T-helper 17 cell (primary cell): ENCODE results near the gene TRAPPC8. TPM values are rescaled to one million over a fixed set of nuclear protein-coding genes. Genes with fewer than 3 reads are reported as not detected.

Experiments used
- ATAC-seq: fragments of 150-1000 bp; cut with Tn5 transposase; 2 replicates; pipeline ENCODE4 v1.10.0; 2021; ENCODE audit warnings: mild to moderate bottlenecking, moderate library complexity
- DNase-seq, 3 donors: peaks; one replicate each; pipeline versions ENCODE4 v3.0.0 to v3.0.0-alpha.2; 2020 to 2021
- H3K9me3 ChIP-seq: one replicate; pipeline ENCODE4 v1.7.0; 2013; ENCODE audit warnings: low read length, mild to moderate bottlenecking; ENCODE audit not compliant: control insufficient read depth, poor library complexity, severe bottlenecking
- H3K27ac Mint-ChIP-seq: one replicate; pipeline ENCODE4 v1.8.0; 2022; ENCODE audit warnings: mild to moderate bottlenecking, moderate library complexity, mixed read lengths
- H3K27me3 Mint-ChIP-seq: one replicate; pipeline ENCODE4 v1.8.0; 2022; ENCODE audit warnings: mixed read lengths
- H3K36me3 Mint-ChIP-seq: one replicate; pipeline ENCODE4 v1.8.0; 2022; ENCODE audit warnings: low read depth, mixed read lengths
- H3K4me1 Mint-ChIP-seq: one replicate; pipeline ENCODE4 v1.8.0; 2022; ENCODE audit warnings: mild to moderate bottlenecking, mixed read lengths
- H3K4me3 Mint-ChIP-seq: one replicate; pipeline ENCODE4 v1.8.0; 2022; ENCODE audit warnings: mild to moderate bottlenecking, moderate library complexity, mixed read lengths
- total RNA-seq, 4 donors: library from RNA in 2 of 4; stranded (reverse) in 2 of 4; gene quantifications; one replicate each; pipeline ENCODE4 v1.2.3 and lab custom pipeline; 2022 to 2026

The TRAPPC8 gene
- total RNA-seq (10 to 100 TPM; 29.2 to 34.1 TPM), total RNA-seq (lab: John Stamatoyannopoulos, UW) (114 to 143 reads per million in 2 donors)

DNA sequence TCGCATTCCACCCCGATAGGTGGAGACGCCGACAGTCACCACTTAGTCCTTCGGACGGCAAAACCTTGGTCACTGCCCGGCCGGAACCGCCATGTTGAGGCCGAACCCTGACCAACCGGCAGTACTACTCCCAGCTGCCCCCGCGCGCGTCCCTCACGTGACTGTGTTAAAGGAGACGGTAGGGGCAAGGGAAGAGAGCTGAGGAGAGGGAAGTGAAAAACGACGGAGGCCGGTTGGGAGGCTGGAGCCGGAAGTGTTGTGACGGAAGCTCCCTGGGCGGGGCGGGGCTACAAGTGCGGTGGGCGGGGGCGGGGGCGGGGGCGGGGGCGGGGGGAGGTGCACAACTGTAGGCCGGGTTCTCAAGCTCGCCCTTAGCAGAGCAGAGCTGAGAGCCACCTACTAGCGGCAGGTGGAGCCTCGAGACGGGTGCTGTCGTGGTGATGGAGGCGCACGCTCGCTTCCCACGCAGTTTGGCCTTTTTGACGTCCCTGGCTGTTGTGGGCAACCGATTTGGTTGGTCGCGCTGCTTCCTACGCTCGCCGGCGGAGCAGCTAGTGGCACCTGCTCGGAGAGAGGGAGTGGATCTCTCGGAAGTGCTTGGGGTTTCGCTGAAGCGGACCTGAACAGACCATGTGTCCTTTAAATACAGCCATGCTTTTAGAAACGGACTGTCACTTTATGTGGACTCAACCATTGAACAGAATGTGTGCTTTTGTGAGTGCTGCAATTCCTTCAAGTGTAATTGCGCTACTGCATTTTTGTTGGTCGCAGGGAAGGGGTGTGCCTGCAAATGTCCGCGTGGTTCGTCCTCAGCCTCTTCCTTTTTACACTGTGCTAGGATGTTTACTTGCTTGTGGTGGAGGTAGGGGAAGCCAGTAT, at the start of gene TRAPPC8:
TRAPPC8 (minus strand) TSS at position 130 of the 879 bp plus-strand sequence. CDS start 364 bp downstream, outside the sequence.
- DNase-seq (peak; percentile 77 to 88 (median 81)), ATAC-seq (peak; percentile 88)
- peak within 1 kb of the TSS; percentile 98 for H3K4me3 Mint-ChIP-seq
- H3K9me3 ChIP-seq: no peaks in the 10 kb centered on the region
- H3K36me3 Mint-ChIP-seq: no peaks in the 10 kb centered on the region
- H3K27me3 Mint-ChIP-seq: no peaks in the 10 kb centered on the region
- H3K4me1 Mint-ChIP-seq: peaks cover 26% of the 10 kb centered on the region
- H3K27ac Mint-ChIP-seq: peak within 1 kb of the TSS; percentile 96

- H3K36me3 Mint-ChIP-seq: no peaks in the 10 kb centered on the region
- H3K27ac Mint-ChIP-seq: no peak overlapping the region
Observed at GRCh38 chr18:31990823-31991222, 47.9 kb upstream of the TRAPPC8 start.

GRCh38 chr18:31983976-31984375, 41.0 kb upstream of the TRAPPC8 start:
- peak overlapping the region; percentile 72 for H3K27ac Mint-ChIP-seq
- no peak for DNase-seq

More at GRCh38 chr18:31990823-31991222, 47.9 kb upstream of the TRAPPC8 start:
- Mint-ChIP-seq H3K4me1 (peaks cover 6% of the 10 kb centered on the region), H3K4me3 (no peak overlapping the region), H3K27me3 (no peaks in the 10 kb centered on the region)
- ATAC-seq: no peak
- H3K9me3 ChIP-seq: no peaks in the 10 kb centered on the region
- DNase-seq: no peak

GRCh38 chr18:31983020-31983419, 40.1 kb upstream of the TRAPPC8 start:
- H3K27me3 Mint-ChIP-seq: no peaks in the 10 kb centered on the region
- peaks cover 18% of the 10 kb centered on the region for H3K4me1 Mint-ChIP-seq
- no peaks in the 10 kb centered on the region for H3K9me3 ChIP-seq
- DNase-seq: no peak
- no peaks in the 10 kb centered on the region for H3K36me3 Mint-ChIP-seq
- ATAC-seq: no peak
- peak overlapping the region; percentile 72 for H3K27ac Mint-ChIP-seq
- no peak overlapping the region for H3K4me3 Mint-ChIP-seq

More at GRCh38 chr18:31983976-31984375, 41.0 kb upstream of the TRAPPC8 start:
- Mint-ChIP-seq H3K36me3 (no peaks in the 10 kb centered on the region), H3K27me3 (no peaks in the 10 kb centered on the region), H3K4me1 (peaks cover 18% of the 10 kb centered on the region), H3K4me3 (no peak overlapping the region)
- peak; percentile 28 for ATAC-seq
- H3K9me3 ChIP-seq: no peaks in the 10 kb centered on the region

DNA sequence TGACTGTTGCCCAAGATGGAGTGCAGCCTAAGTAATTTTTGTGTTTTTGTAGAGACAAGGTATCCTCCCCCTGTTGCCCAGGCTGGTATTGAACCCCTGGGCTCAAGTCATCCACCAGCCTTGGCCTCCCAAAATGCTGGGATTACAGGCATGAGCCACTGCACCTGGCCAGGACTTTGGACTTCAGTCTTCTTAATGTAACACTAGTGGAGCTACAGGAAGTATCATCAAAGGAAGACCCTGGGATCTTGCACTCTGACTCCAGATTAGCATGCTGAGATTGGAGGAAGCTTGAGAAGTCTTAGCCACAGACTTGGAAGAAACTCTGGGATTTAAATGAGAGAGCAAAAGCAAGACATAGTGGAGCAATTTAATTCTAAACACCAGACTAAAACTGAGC, 37.9 kb upstream of the TRAPPC8 start:
- Mint-ChIP-seq H3K4me1 (peaks cover 16% of the 10 kb centered on the region), H3K4me3 (no peak overlapping the region), H3K36me3 (no peaks in the 10 kb centered on the region), H3K27me3 (no peaks in the 10 kb centered on the region), H3K27ac (no peak overlapping the region)
- no peak for ATAC-seq
- DNase-seq: no peak
- H3K9me3 ChIP-seq: no peaks in the 10 kb centered on the region

DNA sequence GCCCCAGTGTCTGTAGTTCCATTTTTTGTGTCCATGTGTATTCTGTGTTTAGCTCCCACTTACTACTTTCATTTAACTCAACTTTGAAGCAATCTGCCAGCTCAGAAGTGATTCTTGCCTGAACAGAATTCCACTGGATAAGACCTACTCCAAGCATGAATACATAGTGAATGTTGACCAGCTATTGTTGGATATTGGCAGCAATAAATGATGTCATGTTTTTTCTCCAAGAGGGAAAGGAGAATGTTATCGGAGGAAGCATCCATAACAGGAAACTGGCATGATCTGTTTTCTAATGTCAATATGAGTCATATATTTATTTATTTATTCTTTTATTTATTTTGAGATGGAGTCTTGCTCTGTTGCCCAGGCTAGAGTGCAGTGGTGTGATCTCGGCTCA, 36.8 kb upstream of the TRAPPC8 start:
- DNase-seq (no peak), ATAC-seq (no peak)
- no peak overlapping the region for H3K4me3 Mint-ChIP-seq
- peaks cover 16% of the 10 kb centered on the region for H3K4me1 Mint-ChIP-seq
- no peaks in the 10 kb centered on the region for H3K36me3 Mint-ChIP-seq
- H3K27ac Mint-ChIP-seq: no peak overlapping the region
- no peaks in the 10 kb centered on the region for H3K9me3 ChIP-seq
- no peaks in the 10 kb centered on the region for H3K27me3 Mint-ChIP-seq

- no peaks in the 10 kb centered on the region for H3K27me3 Mint-ChIP-seq
- no peaks in the 10 kb centered on the region for H3K9me3 ChIP-seq
- DNase-seq (no peak), ATAC-seq (no peak)
- no peak overlapping the region for H3K4me3 Mint-ChIP-seq
- H3K27ac Mint-ChIP-seq: no peak overlapping the region
- peaks cover 11% of the 10 kb centered on the region for H3K4me1 Mint-ChIP-seq
- peaks cover 3% of the 10 kb centered on the region for H3K36me3 Mint-ChIP-seq
Observed at GRCh38 chr18:31978616-31979015, 35.7 kb upstream of the TRAPPC8 start.

DNA sequence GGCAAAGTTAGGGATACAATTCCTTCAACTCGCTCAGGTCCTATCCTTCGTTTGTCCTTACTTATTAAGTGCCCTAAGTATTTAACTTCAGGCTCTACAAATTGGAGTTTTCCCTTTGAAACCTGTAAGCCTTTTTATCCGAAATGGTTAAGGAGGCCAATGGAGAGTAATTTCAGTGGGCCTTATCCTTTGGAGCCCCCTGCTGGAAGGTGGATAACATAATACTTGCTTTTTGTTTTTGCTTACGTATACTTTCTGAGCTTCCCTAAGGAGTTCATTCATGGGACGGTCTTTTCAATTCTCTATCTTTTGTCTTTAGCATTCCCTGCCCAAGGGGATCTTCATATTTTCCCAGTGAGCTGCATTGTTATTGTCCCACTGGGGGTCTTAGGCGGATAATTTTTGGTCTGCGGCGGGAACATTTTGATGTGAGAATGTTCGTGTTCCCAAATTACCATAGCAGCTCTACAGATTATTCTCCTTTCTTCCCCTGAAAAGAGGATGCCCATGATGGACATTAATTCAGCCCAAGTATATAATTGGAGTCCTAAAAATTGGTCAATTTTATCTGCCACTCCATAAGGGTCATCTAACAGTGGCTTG, 34.4 kb upstream of the TRAPPC8 start:
- Mint-ChIP-seq H3K27ac (no peak overlapping the region), H3K27me3 (no peaks in the 10 kb centered on the region)
- DNase-seq: peak in 1 of 3 donors; percentile 21

DNA sequence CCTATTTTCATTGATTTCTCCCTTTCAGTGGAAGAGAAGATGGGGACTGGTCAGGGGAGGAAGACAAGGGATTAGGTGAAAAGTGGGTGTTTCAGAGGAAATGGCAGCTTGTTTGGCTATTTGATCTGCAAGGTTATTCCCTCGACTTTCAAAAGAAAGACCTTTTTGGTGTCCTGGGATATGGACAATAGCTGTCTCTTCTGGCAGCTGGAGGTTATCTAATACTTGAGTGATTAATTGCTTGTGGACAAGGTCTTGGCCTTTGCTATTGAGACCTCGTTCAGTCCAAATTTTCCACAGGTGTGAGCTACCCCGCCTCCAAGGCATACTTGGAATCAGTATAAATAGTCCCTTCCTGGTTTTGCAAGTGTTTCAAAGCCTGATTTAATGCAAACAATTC, 33.3 kb upstream of the TRAPPC8 start:
- peaks cover 3% of the 10 kb centered on the region for H3K36me3 Mint-ChIP-seq
- no peaks in the 10 kb centered on the region for H3K9me3 ChIP-seq
- DNase-seq (no peak), ATAC-seq (no peak)
- H3K27ac Mint-ChIP-seq: no peak overlapping the region
- H3K4me3 Mint-ChIP-seq: no peak overlapping the region
- H3K27me3 Mint-ChIP-seq: no peaks in the 10 kb centered on the region
- no peaks in the 10 kb centered on the region for H3K4me1 Mint-ChIP-seq

More for the DNA sequence above, 34.4 kb upstream of the TRAPPC8 start:
- Mint-ChIP-seq H3K4me1 (no peaks in the 10 kb centered on the region), H3K36me3 (peaks cover 3% of the 10 kb centered on the region), H3K4me3 (no peak overlapping the region)
- ATAC-seq: peak; percentile 52
- H3K9me3 ChIP-seq: no peaks in the 10 kb centered on the region

DNA sequence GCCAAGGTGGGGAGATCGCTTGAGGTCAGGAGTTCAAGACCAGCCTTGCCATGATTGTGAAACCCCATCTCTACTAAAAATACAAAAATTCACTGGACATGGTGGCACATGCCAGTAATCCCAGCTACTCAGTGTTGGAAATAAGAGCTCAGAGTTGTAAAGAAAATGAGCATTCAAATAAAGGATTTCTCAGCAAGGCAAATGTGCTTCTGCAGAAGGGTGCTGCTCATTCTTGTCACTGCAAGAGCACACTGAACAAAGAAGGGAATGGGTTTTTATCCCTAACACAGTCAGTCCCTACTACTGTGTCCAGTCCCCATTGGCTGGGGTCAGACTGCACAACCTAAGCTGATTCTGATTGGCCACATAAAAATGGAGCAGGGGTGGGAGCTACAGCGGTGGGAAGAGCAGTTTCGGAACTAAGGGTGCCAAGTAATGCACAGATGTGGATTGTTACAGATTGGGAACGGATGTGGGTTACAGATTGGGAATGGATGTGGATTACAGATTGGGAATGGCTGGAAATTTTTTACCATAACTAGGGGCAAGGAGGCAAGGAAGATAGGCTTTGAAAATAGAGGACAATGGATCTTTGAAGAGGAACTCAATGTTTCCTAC, 31.1 kb upstream of the TRAPPC8 start:
- Mint-ChIP-seq H3K27me3 (no peaks in the 10 kb centered on the region), H3K27ac (no peak overlapping the region), H3K4me3 (no peak overlapping the region), H3K36me3 (peaks cover 3% of the 10 kb centered on the region), H3K4me1 (no peaks in the 10 kb centered on the region)
- H3K9me3 ChIP-seq: no peaks in the 10 kb centered on the region
- DNase-seq (no peak), ATAC-seq (no peak)

DNA sequence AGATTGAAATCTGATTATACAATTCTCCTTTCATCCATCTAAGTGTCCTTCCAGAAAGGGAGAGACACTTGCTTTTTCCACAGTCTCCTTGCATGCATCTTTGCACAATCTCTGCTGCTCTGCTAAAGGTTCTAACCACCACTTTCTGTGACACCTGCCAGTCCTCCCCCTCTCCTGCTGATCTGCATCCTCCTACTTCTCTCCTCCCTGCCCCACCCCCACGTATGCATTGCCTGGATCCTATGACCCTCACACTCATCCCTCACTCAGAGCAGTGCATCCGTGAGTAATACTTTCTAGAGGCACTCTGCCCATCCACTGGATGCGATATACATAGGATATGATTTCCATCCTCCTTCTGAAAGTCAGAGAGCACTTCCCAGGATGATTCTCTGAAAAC, 27.7 kb upstream of the TRAPPC8 start:
- peaks cover 3% of the 10 kb centered on the region for H3K36me3 Mint-ChIP-seq
- no peak overlapping the region for H3K27ac Mint-ChIP-seq
- DNase-seq (no peak), ATAC-seq (no peak)
- no peaks in the 10 kb centered on the region for H3K4me1 Mint-ChIP-seq
- H3K9me3 ChIP-seq: no peaks in the 10 kb centered on the region
- no peaks in the 10 kb centered on the region for H3K27me3 Mint-ChIP-seq
- no peak overlapping the region for H3K4me3 Mint-ChIP-seq

DNA sequence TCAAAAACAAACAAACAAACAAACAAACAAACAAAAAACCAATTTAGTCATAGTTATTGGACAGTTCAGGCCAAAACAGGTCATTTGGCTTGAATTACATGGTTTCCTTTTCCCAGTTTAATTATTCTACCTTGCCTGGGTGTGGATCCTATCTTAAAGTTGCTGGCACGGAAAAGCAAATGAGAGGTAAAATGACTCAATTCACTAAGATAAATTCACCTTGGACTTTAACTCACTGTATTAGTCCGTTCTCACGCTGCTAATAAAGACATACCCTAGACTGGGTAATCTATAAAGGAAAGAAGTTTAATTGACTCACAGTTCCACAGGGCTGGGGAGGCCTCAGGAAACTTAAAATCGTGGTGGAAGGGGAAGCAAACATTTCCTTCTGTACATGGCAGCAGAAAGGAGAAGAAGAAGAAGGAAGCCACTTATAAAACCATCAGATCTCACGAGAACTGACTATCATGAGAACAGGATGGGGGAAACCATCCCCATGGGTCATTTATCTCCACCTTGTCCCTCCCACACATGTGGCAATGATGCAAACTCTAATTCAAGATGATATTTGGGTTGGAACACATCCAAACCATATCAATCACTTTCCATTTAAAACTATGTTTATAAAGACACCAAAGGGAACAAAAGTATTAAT, 22.5 kb upstream of the TRAPPC8 start:
- Mint-ChIP-seq H3K27ac (no peak overlapping the region), H3K4me3 (no peak overlapping the region), H3K36me3 (peaks cover 2% of the 10 kb centered on the region), H3K27me3 (peaks cover 6% of the 10 kb centered on the region), H3K4me1 (peaks cover 2% of the 10 kb centered on the region)
- no peaks in the 10 kb centered on the region for H3K9me3 ChIP-seq
- DNase-seq (no peak), ATAC-seq (no peak)

GRCh38 chr18:31957728-31958127, 14.8 kb upstream of the TRAPPC8 start:
- DNase-seq (no peak), ATAC-seq (no peak)
- Mint-ChIP-seq H3K27me3 (peaks cover 7% of the 10 kb centered on the region), H3K36me3 (no peaks in the 10 kb centered on the region), H3K4me1 (peaks cover 2% of the 10 kb centered on the region), H3K4me3 (no peak overlapping the region), H3K27ac (no peak overlapping the region)
- H3K9me3 ChIP-seq: no peaks in the 10 kb centered on the region
